Measurements from ENCODE around the gene CABLES2. TPM values are rescaled to one million over a fixed set of nuclear protein-coding genes. Genes with fewer than 3 reads are reported as not detected.

CABLES2 gene
- total RNA-seq, 1 donor from 2014 or later: 1.0 TPM

DNA sequence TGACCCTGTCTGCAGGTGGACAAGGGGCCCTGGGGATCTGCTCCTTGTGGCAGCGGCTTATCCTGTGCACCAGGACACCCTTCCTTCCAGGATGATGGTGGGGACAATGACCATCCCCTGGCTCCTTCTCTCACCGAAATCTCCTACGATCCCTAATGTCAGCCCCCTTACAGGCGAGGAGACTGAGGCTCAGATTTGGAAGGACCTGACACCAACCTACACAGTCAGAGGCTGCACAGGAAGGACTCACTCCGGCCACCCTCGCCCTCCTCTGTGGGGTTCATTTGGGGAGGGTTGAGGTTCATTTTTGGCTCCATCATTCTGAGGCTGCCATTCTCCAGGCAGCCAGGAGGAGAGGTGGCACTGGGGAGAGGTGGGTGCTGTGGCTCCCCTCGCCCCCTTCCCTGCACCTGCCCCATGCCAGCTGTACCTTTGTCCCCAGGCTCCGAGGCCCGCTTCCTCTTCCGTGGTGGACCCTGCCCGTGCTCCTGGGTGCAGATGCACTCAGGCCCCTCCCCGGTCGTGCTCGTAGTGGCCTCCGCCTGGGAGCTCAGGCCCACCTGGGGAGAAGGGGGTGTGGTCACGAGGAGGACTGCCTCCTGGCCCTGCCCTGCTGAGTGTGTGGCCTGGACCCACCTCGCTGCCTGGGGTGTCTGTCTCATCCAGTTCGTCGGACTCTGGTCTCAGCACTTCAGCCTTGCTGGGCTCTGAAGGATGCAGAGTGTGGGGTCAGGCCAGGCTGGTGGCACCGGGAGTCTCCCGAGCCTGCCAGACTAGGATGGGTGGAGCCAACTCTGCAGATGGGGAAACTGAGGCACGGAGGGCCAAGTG, 5.3 kb upstream of the CABLES2 start:
- Histone ChIP-seq H3K9ac (ENCODE audit: low read depth in 1 of 3, low read length in 3 of 3) (no peak overlapping the region), H3K36me3 (ENCODE audit: control insufficient read depth in 3 of 3, insufficient read depth in 3 of 3, low read length in 3 of 3) (no peaks in the 10 kb centered on the region), H3K4me1 (ENCODE audit: control insufficient read depth in 3 of 3, insufficient read depth in 3 of 3, low read length in 3 of 3) (peaks cover 10 to 20% (median 13%) of the 10 kb centered on the region in 3 donors), H3K9me3 (ENCODE audit: control insufficient read depth in 3 of 3, low read length in 3 of 3) (no peaks in the 10 kb centered on the region), H3K27me3 (ENCODE audit: control insufficient read depth in 3 of 3, insufficient read depth in 3 of 3, low read length in 3 of 3) (peaks cover 0 to 13% (median 12%) of the 10 kb centered on the region in 3 donors), H3K27ac (ENCODE audit: low read depth, low read length) (no peak overlapping the region), H3K4me3 (ENCODE audit: low read length in 3 of 3) (no peak overlapping the region)

DNA sequence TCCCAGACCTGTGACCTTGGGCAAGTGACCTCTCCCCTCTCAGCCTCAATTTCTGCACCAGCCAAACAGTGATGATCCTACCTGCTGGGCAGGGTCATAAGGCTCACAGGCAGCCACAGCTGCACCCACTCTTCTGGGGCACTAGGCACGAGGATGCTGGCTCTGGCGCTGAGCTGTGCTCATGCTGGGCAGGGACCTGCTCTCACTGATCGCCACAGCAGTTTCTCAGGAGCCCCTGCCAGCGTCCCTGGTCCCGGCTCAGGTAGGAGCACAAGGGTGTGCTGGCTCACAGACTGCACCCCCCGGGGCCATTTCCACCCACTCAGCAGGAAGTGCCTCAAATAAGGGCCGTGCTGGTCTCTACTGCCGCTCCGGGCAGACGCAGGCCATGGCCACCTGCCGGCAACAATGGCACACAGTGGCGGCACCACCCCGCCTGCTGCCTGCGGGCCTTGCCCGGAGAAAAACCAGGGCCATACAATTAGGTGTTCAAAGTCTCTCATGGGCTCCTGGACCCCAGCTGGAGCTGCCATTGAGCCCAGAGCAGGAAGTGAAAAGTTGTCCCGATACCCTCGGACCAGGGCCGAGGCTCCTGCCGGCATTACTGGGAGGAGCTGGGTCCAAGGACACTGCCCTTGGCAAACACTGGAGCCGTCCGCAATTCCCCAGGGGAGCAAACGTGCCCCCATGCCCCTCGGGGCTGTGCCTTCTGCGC, 4.6 kb upstream of the CABLES2 start:
- H3K4me3 ChIP-seq (ENCODE audit: low read length in 3 of 3): no peak overlapping the region
- H3K9me3 ChIP-seq (ENCODE audit: control insufficient read depth in 3 of 3, low read length in 3 of 3): no peaks in the 10 kb centered on the region
- H3K27me3 ChIP-seq (ENCODE audit: control insufficient read depth in 3 of 3, insufficient read depth in 3 of 3, low read length in 3 of 3): peaks cover 0 to 5% (median 4%) of the 10 kb centered on the region in 3 donors
- H3K9ac ChIP-seq (ENCODE audit: low read depth in 1 of 3, low read length in 3 of 3): no peak overlapping the region
- no peak overlapping the region for H3K27ac ChIP-seq (ENCODE audit: low read depth, low read length)
- H3K4me1 ChIP-seq (ENCODE audit: control insufficient read depth in 3 of 3, insufficient read depth in 3 of 3, low read length in 3 of 3): peaks cover 12 to 23% (median 15%) of the 10 kb centered on the region in 3 donors
- H3K36me3 ChIP-seq (ENCODE audit: control insufficient read depth in 3 of 3, insufficient read depth in 3 of 3, low read length in 3 of 3): no peaks in the 10 kb centered on the region

DNA sequence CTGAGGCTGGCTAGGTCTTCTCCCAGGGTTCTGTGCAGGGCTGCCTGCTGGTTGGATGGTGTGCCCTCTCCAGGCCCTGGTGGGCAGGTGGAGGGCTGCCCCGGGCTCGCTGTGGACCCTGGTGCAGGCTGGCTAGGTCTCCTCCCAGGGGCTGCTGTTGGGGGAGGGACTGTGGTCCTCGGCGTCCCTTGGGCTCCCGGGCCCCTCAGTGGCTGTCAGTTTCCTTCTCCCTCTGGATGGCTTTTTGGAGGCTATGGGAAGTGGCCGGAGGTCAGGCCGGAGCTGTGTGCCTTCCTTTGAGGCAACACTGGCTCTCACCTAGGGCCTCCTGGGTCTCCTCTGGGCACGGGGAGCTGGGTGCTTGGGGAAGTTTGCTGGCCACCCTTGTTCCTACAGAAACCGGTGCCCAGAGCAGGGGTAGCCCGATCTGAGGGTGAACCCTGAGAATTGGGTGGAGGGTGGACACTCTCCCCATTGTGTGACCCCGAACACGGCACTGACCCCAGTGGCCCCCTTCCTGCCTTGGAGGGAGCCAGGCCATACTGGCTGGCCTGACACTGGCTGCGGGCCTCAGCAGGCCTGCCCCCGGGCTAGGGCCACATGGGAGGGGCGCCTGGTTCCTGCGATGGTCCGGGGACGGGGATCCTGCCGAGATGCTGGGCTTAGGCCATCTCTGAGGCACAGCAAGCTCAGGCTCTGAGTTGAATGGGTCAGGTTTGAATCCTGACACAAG, 3.8 kb upstream of the CABLES2 start:
- Histone ChIP-seq H3K9me3 (ENCODE audit: control insufficient read depth in 3 of 3, low read length in 3 of 3) (no peaks in the 10 kb centered on the region), H3K9ac (ENCODE audit: low read depth in 1 of 3, low read length in 3 of 3) (no peak overlapping the region), H3K36me3 (ENCODE audit: control insufficient read depth in 3 of 3, insufficient read depth in 3 of 3, low read length in 3 of 3) (no peaks in the 10 kb centered on the region), H3K4me1 (ENCODE audit: control insufficient read depth in 3 of 3, insufficient read depth in 3 of 3, low read length in 3 of 3) (peaks cover 19 to 30% (median 22%) of the 10 kb centered on the region in 3 donors), H3K27ac (ENCODE audit: low read depth, low read length) (no peak overlapping the region), H3K27me3 (ENCODE audit: control insufficient read depth in 3 of 3, insufficient read depth in 3 of 3, low read length in 3 of 3) (no peaks in the 10 kb centered on the region), H3K4me3 (ENCODE audit: low read length in 3 of 3) (no peak overlapping the region)

DNA sequence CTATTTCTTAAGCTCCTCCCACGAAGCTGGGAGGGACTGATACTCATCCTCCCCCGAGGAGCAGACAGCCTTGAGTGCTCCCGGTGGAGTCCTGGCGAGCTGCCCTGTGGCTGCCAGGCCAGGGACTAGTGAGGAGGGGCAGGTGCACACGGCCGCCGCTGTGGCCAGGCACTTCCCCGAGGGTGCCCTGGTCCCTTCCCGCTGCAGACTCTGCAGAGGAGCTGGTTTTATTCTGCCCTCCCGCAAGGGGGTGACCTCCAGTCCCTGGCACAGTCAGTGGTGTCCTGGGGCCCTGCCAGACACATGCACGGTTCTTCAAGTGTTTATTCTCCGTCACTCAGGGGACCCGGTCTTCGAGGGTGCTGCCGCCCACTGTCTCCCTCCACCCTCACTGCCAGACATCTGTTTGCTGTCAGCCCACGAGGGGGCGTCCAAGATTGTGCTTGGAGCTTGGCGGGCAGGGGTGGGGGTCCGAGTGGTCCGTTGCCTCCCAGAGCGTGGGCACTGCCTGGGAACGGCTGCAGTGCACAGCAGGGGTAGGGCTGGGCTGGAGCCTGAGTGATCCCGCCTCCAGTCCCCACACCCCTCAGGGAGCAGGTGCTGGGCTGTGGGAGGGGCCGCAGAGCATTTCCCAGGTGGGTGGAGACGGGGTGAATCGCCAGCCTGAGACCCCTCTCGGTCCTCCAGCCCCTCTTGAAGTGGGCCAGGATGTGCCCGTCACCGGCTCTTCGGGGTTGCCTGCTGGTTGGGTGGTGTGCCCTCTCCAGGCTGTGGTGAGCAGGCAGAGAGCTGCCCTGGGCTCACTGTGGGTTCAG, 3.1 kb upstream of the CABLES2 start:
- Histone ChIP-seq H3K36me3 (ENCODE audit: control insufficient read depth in 3 of 3, insufficient read depth in 3 of 3, low read length in 3 of 3) (no peaks in the 10 kb centered on the region), H3K27me3 (ENCODE audit: control insufficient read depth in 3 of 3, insufficient read depth in 3 of 3, low read length in 3 of 3) (no peaks in the 10 kb centered on the region), H3K4me1 (ENCODE audit: control insufficient read depth in 3 of 3, insufficient read depth in 3 of 3, low read length in 3 of 3) (peaks cover 22 to 38% (median 28%) of the 10 kb centered on the region in 3 donors), H3K27ac (ENCODE audit: low read depth, low read length) (no peak overlapping the region), H3K9ac (ENCODE audit: low read depth in 1 of 3, low read length in 3 of 3) (peak overlapping the region in 1 of 3 donors; percentile 62), H3K9me3 (ENCODE audit: control insufficient read depth in 3 of 3, low read length in 3 of 3) (no peaks in the 10 kb centered on the region), H3K4me3 (ENCODE audit: low read length in 3 of 3) (peak overlapping the region in 1 of 3 donors; percentile 14)

DNA sequence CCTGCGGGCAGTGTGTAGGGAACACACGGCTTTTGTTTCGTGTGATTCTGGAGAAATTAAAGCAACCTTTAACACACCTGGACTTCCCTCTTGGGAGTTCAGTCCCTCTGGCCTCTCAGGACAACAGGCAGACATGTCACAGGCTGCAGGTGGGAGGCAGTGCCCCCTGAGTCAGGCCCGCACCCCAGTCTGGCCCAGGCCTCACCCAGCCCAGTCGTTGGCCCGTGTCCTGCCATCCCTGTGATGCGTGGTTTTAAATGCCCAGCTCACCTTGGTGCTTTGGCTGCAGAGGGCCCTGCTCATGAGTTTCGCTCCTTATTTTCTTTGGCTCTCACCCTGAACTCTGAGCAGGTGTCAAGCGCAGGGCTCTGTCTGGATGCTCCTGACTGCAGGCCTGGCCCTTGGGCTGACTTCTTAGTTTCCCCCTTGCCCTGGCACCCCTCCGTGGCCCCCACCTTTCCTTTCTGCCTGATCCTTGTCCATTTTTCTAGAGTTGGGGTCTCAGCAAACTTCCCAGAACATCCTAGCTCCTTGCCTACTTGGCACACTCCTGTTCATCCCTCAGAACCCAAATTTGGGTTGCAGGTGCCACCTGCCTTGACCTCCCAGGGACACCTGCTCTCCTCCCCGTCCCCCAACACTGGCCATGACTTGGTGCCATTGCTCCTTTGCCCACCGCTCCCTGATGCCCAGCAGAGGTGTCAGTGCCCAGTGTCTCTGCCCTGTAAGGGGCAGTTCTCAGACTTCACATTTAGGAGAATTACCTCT, 2.2 kb upstream of the CABLES2 start:
- Histone ChIP-seq H3K9ac (ENCODE audit: low read depth in 1 of 3, low read length in 3 of 3) (no peak overlapping the region), H3K27ac (ENCODE audit: low read depth, low read length) (no peak overlapping the region), H3K9me3 (ENCODE audit: control insufficient read depth in 3 of 3, low read length in 3 of 3) (no peaks in the 10 kb centered on the region), H3K4me3 (ENCODE audit: low read length in 3 of 3) (no peak overlapping the region), H3K4me1 (ENCODE audit: control insufficient read depth in 3 of 3, insufficient read depth in 3 of 3, low read length in 3 of 3) (peaks cover 22 to 42% (median 28%) of the 10 kb centered on the region in 3 donors), H3K36me3 (ENCODE audit: control insufficient read depth in 3 of 3, insufficient read depth in 3 of 3, low read length in 3 of 3) (no peaks in the 10 kb centered on the region), H3K27me3 (ENCODE audit: control insufficient read depth in 3 of 3, insufficient read depth in 3 of 3, low read length in 3 of 3) (no peaks in the 10 kb centered on the region)

DNA sequence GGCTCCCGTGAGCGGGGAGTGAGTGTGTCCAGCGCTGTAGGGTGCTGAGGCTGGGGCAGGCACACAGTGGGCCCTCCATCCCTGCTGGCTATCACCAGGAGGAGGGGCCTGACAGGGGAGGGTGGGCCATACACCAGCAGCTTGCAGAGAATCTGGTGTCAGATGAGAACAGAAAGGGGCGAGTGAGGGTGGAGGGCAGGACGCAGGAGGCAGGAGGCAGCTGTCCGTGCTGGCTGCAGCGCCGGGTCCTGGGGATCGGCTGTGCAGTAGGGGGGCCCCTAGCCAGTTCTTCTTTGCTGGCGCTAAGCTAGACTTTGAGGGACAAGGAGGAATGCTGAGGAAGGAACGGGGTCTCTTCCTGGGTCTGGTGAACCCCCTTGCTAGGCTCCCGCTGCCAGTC, 1.6 kb upstream of the CABLES2 start:
- Histone ChIP-seq H3K4me1 (ENCODE audit: control insufficient read depth in 3 of 3, insufficient read depth in 3 of 3, low read length in 3 of 3) (peaks cover 22 to 42% (median 28%) of the 10 kb centered on the region in 3 donors), H3K9ac (ENCODE audit: low read depth in 1 of 3, low read length in 3 of 3) (peak overlapping the region in 1 of 3 donors; percentile 4), H3K36me3 (ENCODE audit: control insufficient read depth in 3 of 3, insufficient read depth in 3 of 3, low read length in 3 of 3) (no peaks in the 10 kb centered on the region), H3K27ac (ENCODE audit: low read depth, low read length) (no peak overlapping the region), H3K27me3 (ENCODE audit: control insufficient read depth in 3 of 3, insufficient read depth in 3 of 3, low read length in 3 of 3) (no peaks in the 10 kb centered on the region), H3K4me3 (ENCODE audit: low read length in 3 of 3) (no peak overlapping the region), H3K9me3 (ENCODE audit: control insufficient read depth in 3 of 3, low read length in 3 of 3) (no peaks in the 10 kb centered on the region)

DNA sequence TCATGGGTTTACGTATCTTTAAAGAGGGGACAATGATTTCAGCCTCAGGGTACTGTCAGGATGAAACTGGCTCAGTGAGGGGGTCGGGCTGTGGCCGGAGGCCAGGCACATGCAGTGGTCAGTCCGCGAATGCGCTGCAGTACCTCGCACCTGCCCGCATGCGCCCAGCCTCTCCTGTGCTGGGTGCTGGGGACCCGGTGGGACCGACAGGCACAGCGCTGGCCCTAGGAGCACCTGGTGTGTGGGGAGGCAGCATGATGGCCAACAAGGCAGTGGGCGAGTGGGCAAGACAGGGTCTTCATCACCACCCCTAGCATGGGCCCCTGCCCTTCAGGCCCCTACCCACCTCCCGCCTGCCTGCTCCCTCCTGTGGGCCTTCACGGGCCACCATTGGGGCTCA, 970 bp upstream of the CABLES2 start:
- Histone ChIP-seq H3K4me1 (ENCODE audit: control insufficient read depth in 3 of 3, insufficient read depth in 3 of 3, low read length in 3 of 3) (peaks cover 22 to 42% (median 28%) of the 10 kb centered on the region in 3 donors), H3K4me3 (ENCODE audit: low read length in 3 of 3) (no peak overlapping the region), H3K9me3 (ENCODE audit: control insufficient read depth in 3 of 3, low read length in 3 of 3) (no peaks in the 10 kb centered on the region), H3K36me3 (ENCODE audit: control insufficient read depth in 3 of 3, insufficient read depth in 3 of 3, low read length in 3 of 3) (no peaks in the 10 kb centered on the region), H3K27ac (ENCODE audit: low read depth, low read length) (no peak overlapping the region), H3K27me3 (ENCODE audit: control insufficient read depth in 3 of 3, insufficient read depth in 3 of 3, low read length in 3 of 3) (no peaks in the 10 kb centered on the region), H3K9ac (ENCODE audit: low read depth in 1 of 3, low read length in 3 of 3) (peak overlapping the region in 2 of 3 donors; percentile 4 to 70)

DNA sequence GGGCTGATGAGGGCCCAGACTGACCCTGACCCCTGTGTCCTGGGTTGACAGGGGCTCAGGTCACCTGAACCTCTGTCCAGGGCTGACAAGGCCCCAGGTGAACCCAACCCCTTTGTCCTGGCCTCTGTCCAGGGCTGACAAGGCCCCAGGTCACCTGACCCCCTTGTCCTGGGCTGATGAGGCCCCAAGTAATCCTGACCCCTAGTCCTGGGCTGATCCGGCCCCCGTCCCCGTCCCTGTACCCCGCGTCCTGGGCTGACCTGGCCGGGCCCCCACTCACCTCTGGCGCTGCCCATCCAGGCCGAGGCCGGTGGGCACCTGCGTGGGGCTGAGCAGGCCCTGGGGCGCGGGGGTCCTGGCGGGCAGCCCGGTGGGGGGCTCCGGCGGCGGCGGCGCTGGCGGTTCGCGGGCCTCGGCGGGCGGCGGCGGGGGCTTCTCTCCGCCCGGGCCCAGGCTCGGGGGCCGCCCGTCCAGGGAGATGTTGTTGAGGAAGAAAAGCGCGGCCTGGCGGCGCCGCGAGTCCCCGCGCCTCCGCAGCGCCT, 379 bp downstream of the CABLES2 start:
- H3K9ac ChIP-seq (ENCODE audit: low read depth in 1 of 3, low read length in 3 of 3): peak overlapping the region; percentile 65 to 84 (median 71)
- H3K4me3 ChIP-seq (ENCODE audit: low read length in 3 of 3): peak overlapping the region; percentile 71 to 75 (median 73)
- H3K4me1 ChIP-seq (ENCODE audit: control insufficient read depth in 3 of 3, insufficient read depth in 3 of 3, low read length in 3 of 3): peaks cover 22 to 42% (median 28%) of the 10 kb centered on the region in 3 donors
- H3K27ac ChIP-seq (ENCODE audit: low read depth, low read length): no peak overlapping the region
- no peaks in the 10 kb centered on the region for H3K36me3 ChIP-seq (ENCODE audit: control insufficient read depth in 3 of 3, insufficient read depth in 3 of 3, low read length in 3 of 3)
- no peaks in the 10 kb centered on the region for H3K27me3 ChIP-seq (ENCODE audit: control insufficient read depth in 3 of 3, insufficient read depth in 3 of 3, low read length in 3 of 3)
- no peaks in the 10 kb centered on the region for H3K9me3 ChIP-seq (ENCODE audit: control insufficient read depth in 3 of 3, low read length in 3 of 3)

Measured in skeletal muscle tissue (tissue), 4 donors.